NCI-H2196 (cell line): Measurements from ENCODE around the gene FAM149A.

ENCODE experiments used
- DNase-seq: peaks from one replicate; lab custom pipeline; 2025; ENCODE audit not compliant: unreplicated experiment; lab: John Stamatoyannopoulos, UW

Gene FAM149A

GRCh38 chr4:186151499-186151898 lies 47.0 kb downstream of the FAM149A start:
- no peak for DNase-seq

- DNase-seq, result no peak
Observed at GRCh38 chr4:186158021-186158813, 53.7 kb downstream of the FAM149A start.

GRCh38 chr4:186158966-186159365 lies 54.5 kb downstream of the FAM149A start:
- no peak for DNase-seq

- DNase-seq, result no peak
Observed at GRCh38 chr4:186159613-186160012, 55.1 kb downstream of the FAM149A start.

- DNase-seq, result no peak
Observed at GRCh38 chr4:186161138-186161537, 56.6 kb downstream of the FAM149A start.

- DNase-seq, result no peak
Observed at GRCh38 chr4:186166852-186167512, 62.5 kb downstream of the FAM149A start.

GRCh38 chr4:186167605-186168004 lies 63.1 kb downstream of the FAM149A start:
- no peak for DNase-seq

- no peak for DNase-seq
Observed at GRCh38 chr4:186168750-186169149, 64.2 kb downstream of the FAM149A start.

GRCh38 chr4:186169333-186169944 lies 64.9 kb downstream of the FAM149A start:
- no peak for DNase-seq

- DNase-seq, result no peak
Observed at GRCh38 chr4:186169945-186170802, 65.7 kb downstream of the FAM149A start.

- no peak for DNase-seq
Observed at GRCh38 chr4:186170966-186171365, 66.5 kb downstream of the FAM149A start.

GRCh38 chr4:186172546-186172945 lies 68.0 kb downstream of the FAM149A start:
- no peak for DNase-seq

- DNase-seq, result no peak
Observed at GRCh38 chr4:186188107-186188506, 83.6 kb downstream of the FAM149A start.

GRCh38 chr4:186189656-186190055 lies 85.2 kb downstream of the FAM149A start:
- DNase-seq, result no peak

- DNase-seq, result peak; percentile 30
Observed at GRCh38 chr4:186190581-186191199, 86.2 kb downstream of the FAM149A start.

- peak; percentile 50 for DNase-seq
Observed at GRCh38 chr4:186191200-186192065, 86.9 kb downstream of the FAM149A start, which contains the start of gene CYP4V2. TSS of gene CYP4V2 (plus strand) at chr4:186191567. CDS start at chr4:186191824, 257 bp downstream.

GRCh38 chr4:186192066-186192612 lies 87.6 kb downstream of the FAM149A start:
- DNase-seq, result no peak

GRCh38 chr4:186193851-186194250 lies 89.3 kb downstream of the FAM149A start:
- no peak for DNase-seq

GRCh38 chr4:186196063-186196462 lies 91.6 kb downstream of the FAM149A start:
- no peak for DNase-seq
